COLO829 (cell line): ENCODE data around the gene SYPL1.

Source experiments
- DNase-seq: peaks from one replicate; pipeline ENCODE4 v3.0.0; 2012; ENCODE audit warnings: low spot score

The SYPL1 gene

GRCh38 chr7:106050002-106050745, 61.9 kb downstream of the SYPL1 start:
- DNase-seq, result peak; percentile 82

DNA sequence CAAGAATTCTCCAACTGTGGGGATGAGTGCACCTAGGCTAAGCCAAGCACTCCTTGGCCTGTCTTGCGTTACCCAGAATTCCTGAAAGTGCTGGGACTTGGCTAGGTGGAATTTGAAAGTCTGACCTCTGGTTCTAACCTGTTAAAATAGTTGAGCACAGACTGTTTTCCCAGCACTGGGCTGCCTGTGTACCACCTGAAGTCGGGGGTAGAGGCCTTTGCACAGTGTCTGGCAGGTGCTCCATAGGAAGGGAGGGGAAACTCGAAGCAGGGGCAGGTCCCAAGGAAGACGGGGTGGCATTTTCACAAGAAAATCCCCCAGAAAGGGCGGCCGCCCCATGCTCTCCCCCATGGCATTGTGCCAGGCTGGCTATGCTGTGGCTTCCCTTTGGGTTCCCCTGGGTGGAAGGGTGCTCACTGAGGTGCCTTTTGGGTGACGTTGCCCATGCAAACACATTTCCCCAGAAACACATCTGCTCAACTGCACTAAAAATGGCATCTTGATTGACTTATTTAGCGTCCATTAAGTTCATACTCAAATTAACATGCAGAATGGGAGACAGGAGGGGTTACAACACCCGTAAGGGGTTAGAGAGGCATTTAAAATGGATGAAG, 62.9 kb downstream of the SYPL1 start:
- DNase-seq, result no peak

- DNase-seq, result no peak
Measured at GRCh38 chr7:106048706-106049020, 63.4 kb downstream of the SYPL1 start.

GRCh38 chr7:106047818-106048705, 64.0 kb downstream of the SYPL1 start:
- DNase-seq, result no peak

DNA sequence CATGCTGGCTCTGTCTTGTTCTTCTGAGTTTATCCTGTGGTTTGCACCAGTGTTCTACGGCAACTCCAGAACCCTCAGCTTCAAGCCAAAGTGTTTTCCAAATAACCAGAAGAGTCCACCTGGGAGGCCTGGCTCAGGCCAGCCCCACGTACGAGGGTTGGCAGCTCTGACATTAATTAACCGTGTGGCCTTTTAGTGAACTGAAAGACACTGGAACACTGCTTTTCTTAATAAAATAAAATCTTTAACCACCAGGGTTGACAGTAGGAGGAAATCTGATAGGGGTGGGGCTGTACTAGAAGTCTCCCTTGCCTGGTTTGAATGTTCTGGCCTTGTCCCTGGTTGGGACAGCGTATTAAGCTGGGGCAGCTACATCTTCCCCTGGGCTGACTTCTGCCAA, 64.9 kb downstream of the SYPL1 start:
- DNase-seq, result no peak

GRCh38 chr7:106045586-106045985, 66.5 kb downstream of the SYPL1 start:
- DNase-seq, result no peak

- no peak for DNase-seq
Measured at GRCh38 chr7:106045139-106045538, 67.0 kb downstream of the SYPL1 start.

DNA sequence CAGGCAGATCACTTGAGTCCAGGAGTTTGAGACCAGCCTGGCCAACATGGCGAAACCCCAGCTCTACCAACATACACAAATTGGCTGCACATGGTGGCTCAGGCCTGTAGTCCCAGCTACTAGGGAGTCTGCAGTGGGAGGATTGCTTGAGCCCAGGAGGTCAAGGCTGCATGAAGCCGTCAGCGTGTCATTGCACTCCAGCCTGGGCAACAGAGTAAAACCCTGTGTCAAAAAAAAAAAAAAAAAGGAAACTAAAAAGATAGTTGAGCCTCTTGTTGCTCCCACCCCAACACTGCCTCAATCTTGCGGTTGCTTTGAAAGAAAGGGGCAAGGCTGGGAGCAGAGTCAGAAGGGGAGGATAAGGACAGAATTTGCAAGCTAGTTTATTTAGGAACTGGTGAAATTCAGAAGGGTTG, 69.9 kb downstream of the SYPL1 start:
- no peak for DNase-seq

GRCh38 chr7:106041140-106041717, 70.9 kb downstream of the SYPL1 start:
- peak; percentile 85 for DNase-seq
